Body of pancreas (tissue), 4 donors: ENCODE measurements around the gene RARB.

Experiments
- CTCF ChIP-seq, 7 experiments: fragments of 450-650 bp in 4 of 7; fragments of 200-600 bp in 3 of 7; sonication (generic) in 3 of 7; IDR thresholded peaks; one replicate each; pipeline ENCODE4 v1.5.1; 2016 to 2019; ENCODE audit warnings: antibody characterized with exemption in 7 of 7
- POLR2A ChIP-seq, 3 donors: fragments of 450-650 bp; IDR thresholded peaks; one replicate each; pipeline ENCODE4 v1.6.1; 2016; ENCODE audit warnings: antibody characterized with exemption in 3 of 3, mild to moderate bottlenecking in 2 of 3

DNA sequence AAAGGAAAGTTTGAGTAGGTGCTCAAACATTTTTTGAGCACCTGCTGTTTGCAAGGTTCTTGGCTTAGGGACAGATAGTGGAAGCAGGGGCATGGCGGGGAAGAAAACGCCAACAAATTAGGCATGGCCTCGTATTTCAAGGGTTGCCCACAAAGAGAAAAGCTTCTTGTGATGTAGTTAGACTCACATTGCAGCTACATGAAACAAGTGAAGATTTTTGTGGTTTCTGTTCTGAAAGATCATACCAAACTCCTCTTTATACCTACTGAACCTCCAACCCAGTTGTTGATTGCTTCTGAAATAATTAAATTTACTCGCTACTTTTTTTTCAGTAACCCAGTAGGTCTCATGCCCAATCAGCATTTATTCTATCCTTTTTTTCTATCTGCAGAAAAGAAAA lies 23.5 kb upstream of the RARB start:
- no peak for TF ChIP-seq CTCF (IDR thresholded peaks at IDR 0.05)
- no peak for TF ChIP-seq POLR2A (IDR thresholded peaks at IDR 0.05)
